A549 (cell line): ENCODE data around the gene IER3IP1.

Source experiments
- EP300 ChIP-seq, 2 experiments: fragments of >200 bp; sonication (Bioruptor Twin); formaldehyde crosslinking; IDR thresholded peaks; 2 replicates in 1 of 2; 3 replicates in 1 of 2; pipeline ENCODE4 v1.6.1; 2016 to 2017
- ESRRA ChIP-seq: fragments of 150-350 bp; IDR thresholded peaks from 2 replicates; pipeline ENCODE4 v1.6.1; 2014; ENCODE audit warnings: mild to moderate bottlenecking, low read length, borderline replicate concordance
- HOXB5 ChIP-seq: fragments of 250-450 bp; sonication (Bioruptor Pico); IDR thresholded peaks from 2 replicates; pipeline ENCODE4 v1.5.0; 2020; ENCODE audit warnings: mild to moderate bottlenecking, moderate library complexity
- KDM1A ChIP-seq: fragments of 200-600 bp; sonication (generic); IDR thresholded peaks from 2 replicates; pipeline ENCODE4 v1.6.1; 2016; ENCODE audit warnings: low read depth, mild to moderate bottlenecking
- MAZ ChIP-seq: fragments of 150-350 bp; IDR thresholded peaks from 2 replicates; pipeline ENCODE4 v1.6.1; 2014; ENCODE audit warnings: antibody characterized with exemption, low read depth, low read length, borderline replicate concordance
- NR3C1 ChIP-seq: fragments of >200 bp; sonication (Bioruptor Twin); formaldehyde crosslinking; IDR thresholded peaks from 3 replicates; pipeline ENCODE4 v1.6.1; 2017
- POLR2A ChIP-seq: IDR thresholded peaks from 2 replicates; pipeline ENCODE4 v1.6.1; 2012; ENCODE audit warnings: mild to moderate bottlenecking, low read length
- RAD21 ChIP-seq, 2 experiments: fragments of >200 bp in 1 of 2; sonication (Bioruptor Twin) in 1 of 2; formaldehyde crosslinking in 1 of 2; IDR thresholded peaks in 1 of 2; conservative IDR thresholded peaks in 1 of 2; 2 replicates in 1 of 2; 3 replicates in 1 of 2; pipeline ENCODE4 v1.6.1; 2012 to 2018; ENCODE audit warnings: inconsistent platforms in 1 of 2
- RCOR1 ChIP-seq: fragments of 150-350 bp; IDR thresholded peaks from 2 replicates; pipeline ENCODE4 v1.6.1; 2014; ENCODE audit warnings: antibody characterized with exemption, low read length, low read depth
- SMC3 ChIP-seq: fragments of >200 bp; sonication (Bioruptor Twin); formaldehyde crosslinking; IDR thresholded peaks from 3 replicates; pipeline ENCODE4 v1.6.1; 2018; ENCODE audit warnings: inconsistent platforms
- TP53 ChIP-seq: fragments of 250-450 bp; sonication (Bioruptor Pico); IDR thresholded peaks from 2 replicates; pipeline ENCODE4 v1.5.0; 2021; ENCODE audit warnings: mild to moderate bottlenecking, moderate library complexity
- TF ChIP-seq, protein P1 (sequence below): fragments of >200 bp; sonication (Bioruptor Twin); formaldehyde crosslinking; IDR thresholded peaks from 3 replicates; pipeline ENCODE4 v1.5.1; 2016
- TF ChIP-seq, protein P2 (sequence below): IDR thresholded peaks from 2 replicates; pipeline ENCODE4 v1.6.1; 2012

DNA sequence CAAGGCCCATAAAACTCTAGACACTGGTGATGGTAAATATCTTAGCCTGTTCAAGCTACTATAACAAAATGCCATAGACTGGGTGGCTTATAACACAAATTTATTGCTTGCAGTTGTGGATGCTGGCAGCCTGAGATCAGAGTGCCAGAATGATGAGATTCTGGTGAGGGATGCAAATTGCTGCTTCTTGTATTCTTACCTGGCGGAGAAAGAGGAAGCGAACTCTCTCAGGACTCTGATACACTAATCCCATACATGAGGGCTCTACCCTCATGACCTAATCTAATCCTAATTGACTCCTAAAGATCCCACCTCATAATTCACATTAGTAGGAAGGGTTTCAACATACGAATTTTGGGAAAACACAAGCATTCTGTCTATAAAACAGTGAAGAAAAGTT, 4.6 kb upstream of the IER3IP1 start:
- TF ChIP-seq, protein P1, sequence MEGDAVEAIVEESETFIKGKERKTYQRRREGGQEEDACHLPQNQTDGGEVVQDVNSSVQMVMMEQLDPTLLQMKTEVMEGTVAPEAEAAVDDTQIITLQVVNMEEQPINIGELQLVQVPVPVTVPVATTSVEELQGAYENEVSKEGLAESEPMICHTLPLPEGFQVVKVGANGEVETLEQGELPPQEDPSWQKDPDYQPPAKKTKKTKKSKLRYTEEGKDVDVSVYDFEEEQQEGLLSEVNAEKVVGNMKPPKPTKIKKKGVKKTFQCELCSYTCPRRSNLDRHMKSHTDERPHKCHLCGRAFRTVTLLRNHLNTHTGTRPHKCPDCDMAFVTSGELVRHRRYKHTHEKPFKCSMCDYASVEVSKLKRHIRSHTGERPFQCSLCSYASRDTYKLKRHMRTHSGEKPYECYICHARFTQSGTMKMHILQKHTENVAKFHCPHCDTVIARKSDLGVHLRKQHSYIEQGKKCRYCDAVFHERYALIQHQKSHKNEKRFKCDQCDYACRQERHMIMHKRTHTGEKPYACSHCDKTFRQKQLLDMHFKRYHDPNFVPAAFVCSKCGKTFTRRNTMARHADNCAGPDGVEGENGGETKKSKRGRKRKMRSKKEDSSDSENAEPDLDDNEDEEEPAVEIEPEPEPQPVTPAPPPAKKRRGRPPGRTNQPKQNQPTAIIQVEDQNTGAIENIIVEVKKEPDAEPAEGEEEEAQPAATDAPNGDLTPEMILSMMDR: no peak
- TF ChIP-seq SMC3 (no peak), POLR2A (no peak), KDM1A (no peak), RAD21 (conservative IDR thresholded peaks at IDR 0.05 in 1 of 2, IDR thresholded peaks at IDR 0.05 in 1 of 2) (no peak), ESRRA (no peak), NR3C1 (no peak), EP300 (IDR thresholded peaks at IDR 0.05) (no peak), MAZ (no peak), RCOR1 (no peak), TP53 (CRISPR knock-in tag) (no peak), HOXB5 (CRISPR knock-in tag) (no peak)
- TF ChIP-seq, protein P2, sequence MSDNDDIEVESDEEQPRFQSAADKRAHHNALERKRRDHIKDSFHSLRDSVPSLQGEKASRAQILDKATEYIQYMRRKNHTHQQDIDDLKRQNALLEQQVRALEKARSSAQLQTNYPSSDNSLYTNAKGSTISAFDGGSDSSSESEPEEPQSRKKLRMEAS: no peak
